BJ (cell line): ENCODE results near the gene ELL. TPM values are rescaled to one million over a fixed set of nuclear protein-coding genes. Genes with fewer than 3 reads are reported as not detected.
A peak's percentile ranks its signal among the peaks of the same experiment; 100 is the strongest.

Source experiments
- CTCF ChIA-PET: fragments of 350-600 bp; formaldehyde crosslinking; extraction: SDS; loops from one replicate; lab custom pipeline; 2021; ENCODE audit warnings: antibody characterized with exemption, inconsistent platforms; lab: Yijun Ruan, JAX
- POLR2A ChIA-PET: fragments of 300-600 bp; sonication (Branson Sonifier 250); formaldehyde crosslinking; extraction: SDS; loops from one replicate; lab custom pipeline; 2021; ENCODE audit warnings: antibody characterized with exemption; lab: Charles Lee
- DNase-seq: peaks from one replicate; pipeline ENCODE4 v3.0.0-alpha.2; 2011; ENCODE audit warnings: low read depth
- H3K27me3 ChIP-seq: 2 replicates; pipeline ENCODE4 v1.6.0; 2011; ENCODE audit warnings: low read length; ENCODE audit not compliant: control insufficient read depth, insufficient read depth
- H3K36me3 ChIP-seq: 2 replicates; pipeline ENCODE4 v1.5.1; 2011; ENCODE audit warnings: low read length; ENCODE audit not compliant: control insufficient read depth, insufficient read depth
- H3K4me3 ChIP-seq: 2 replicates; pipeline ENCODE4 v1.5.1; 2011; ENCODE audit warnings: low read depth, mild to moderate bottlenecking, control low read depth, low read length
- CTCF ChIP-seq: IDR thresholded peaks from 2 replicates; pipeline ENCODE4 v1.5.1; 2011; ENCODE audit warnings: low read depth, mild to moderate bottlenecking, control low read depth, inconsistent platforms, low read length, moderate library complexity; ENCODE audit not compliant: insufficient read depth
- polyA plus RNA-seq: library from polyadenylated mRNA; depleted of rRNA; stranded (reverse); fragments of >200 nt; gene quantifications from 2 replicates; pipeline ENCODE4 v1.2.3, GENCODE V29; 2011

ELL gene
- polyA plus RNA-seq, 1 experiment = 10.2 TPM

GRCh38 chr19:18438331-18439024, 83.4 kb downstream of the ELL start:
- no peak for TF ChIP-seq CTCF
- POLR2A ChIA-PET = no interaction called here
- Histone ChIP-seq H3K27me3 (no peaks in the 10 kb centered on the region), H3K4me3 (peak overlapping the region; percentile 65), H3K36me3 (peaks cover 13% of the 10 kb centered on the region)
- CTCF ChIA-PET = interaction anchor here (1.3 to 3.3 kb wide), 3 partner anchors 12 to 27 kb away, joined by 3 to 19 read pairs (median 5); no protein-coding TSS in a partner anchor
- DNase-seq = no peak

- ChIA-PET POLR2A (interaction anchor here (1.0 kb wide), 1 partner anchor 21 kb away, joined by 3 read pairs; no protein-coding TSS in a partner anchor), CTCF (no interaction called here)
- no peak for DNase-seq
- Histone ChIP-seq H3K4me3 (peak within 1 kb of the TSS; percentile 65), H3K27me3 (no peaks in the 10 kb centered on the region), H3K36me3 (peaks cover 12% of the 10 kb centered on the region)
- no peak; the same call in 1 of the 2 replicates for TF ChIP-seq CTCF
Observed at GRCh38 chr19:18437491-18438330, 84.2 kb downstream of the ELL start, which contains the start of gene ISYNA1. Gene ISYNA1 (minus strand): TSS chr19:18438133. CDS start chr19:18437979, 154 bp downstream.

GRCh38 chr19:18436671-18437490, 85.0 kb downstream of the ELL start:
- TF ChIP-seq CTCF = peak; percentile 21; the same call in 1 of the 2 replicates
- ChIA-PET CTCF (no interaction called here), POLR2A (interaction anchor here (1.0 kb wide), 1 partner anchor 20 kb away, joined by 3 read pairs; no protein-coding TSS in a partner anchor)
- DNase-seq = no peak
- Histone ChIP-seq H3K36me3 (peaks cover 13% of the 10 kb centered on the region), H3K4me3 (peak overlapping the region; percentile 65), H3K27me3 (no peaks in the 10 kb centered on the region)

- ChIA-PET CTCF (interaction anchor here (0.7 to 0.8 kb wide), 2 partner anchors 15 to 50 kb away, joined by 3 read pairs; no protein-coding TSS in a partner anchor), POLR2A (no interaction called here)
- Histone ChIP-seq H3K27me3 (no peaks in the 10 kb centered on the region), H3K36me3 (peaks cover 14% of the 10 kb centered on the region), H3K4me3 (no peak overlapping the region)
- DNase-seq = no peak
- TF ChIP-seq CTCF = no peak
Observed at GRCh38 chr19:18435842-18436670, 85.8 kb downstream of the ELL start.
